H9 (cell line): ENCODE results near the gene TGFBR2. TPM values are rescaled to one million over a fixed set of nuclear protein-coding genes. Genes with fewer than 3 reads are reported as not detected.

ENCODE experiments used
- DNase-seq: peaks from one replicate; pipeline ENCODE4 v3.0.0-alpha.2; 2017
- H2AFZ ChIP-seq: one replicate; pipeline ENCODE4 v1.6.1; 2013; ENCODE audit warnings: mild to moderate bottlenecking, low read length, control low read depth, moderate library complexity
- H2AK5ac ChIP-seq: 2 replicates; pipeline ENCODE4 v1.6.1; 2013; ENCODE audit warnings: low read length, control low read depth, mixed read lengths; ENCODE audit not compliant: insufficient read length
- H2BK120ac ChIP-seq: one replicate; pipeline ENCODE4 v1.6.1; 2013; ENCODE audit warnings: low read depth, mild to moderate bottlenecking, low read length, control low read depth, inconsistent platforms; ENCODE audit not compliant: poor library complexity, severe bottlenecking
- H2BK12ac ChIP-seq: 2 replicates; pipeline ENCODE4 v1.6.1; 2013; ENCODE audit warnings: low read length, control low read depth, mixed read lengths, low read depth; ENCODE audit not compliant: insufficient read length
- H2BK15ac ChIP-seq: 2 replicates; pipeline ENCODE4 v1.6.1; 2013; ENCODE audit warnings: low read depth, low read length, control low read depth
- H2BK20ac ChIP-seq: one replicate; pipeline ENCODE4 v1.6.1; 2013; ENCODE audit warnings: low read depth, mild to moderate bottlenecking, low read length, control low read depth, inconsistent platforms; ENCODE audit not compliant: poor library complexity, severe bottlenecking
- H2BK5ac ChIP-seq: 2 replicates; pipeline ENCODE4 v1.6.1; 2013; ENCODE audit warnings: low read length, control low read depth, mixed read lengths; ENCODE audit not compliant: insufficient read length
- H3K14ac ChIP-seq: 2 replicates; pipeline ENCODE4 v1.6.1; 2013; ENCODE audit warnings: low read length, control low read depth; ENCODE audit not compliant: insufficient read depth
- H3K18ac ChIP-seq: 2 replicates; pipeline ENCODE4 v1.6.1; 2013; ENCODE audit warnings: low read depth, mild to moderate bottlenecking, mixed read lengths, low read length, control low read depth; ENCODE audit not compliant: insufficient read length
- H3K23ac ChIP-seq: 2 replicates; pipeline ENCODE4 v1.6.1; 2013; ENCODE audit warnings: low read length, control low read depth, mixed read lengths, low read depth; ENCODE audit not compliant: insufficient read length
- H3K23me2 ChIP-seq: 2 replicates; pipeline ENCODE4 v1.6.1; 2013; ENCODE audit warnings: low read depth, mild to moderate bottlenecking, mixed read lengths, low read length, control low read depth; ENCODE audit not compliant: insufficient read length, poor library complexity, severe bottlenecking
- H3K27ac ChIP-seq: 2 replicates; pipeline ENCODE4 v1.5.1; 2013; ENCODE audit warnings: low read length, control low read depth, mixed read lengths, low read depth; ENCODE audit not compliant: insufficient read length
- H3K27me3 ChIP-seq: 2 replicates; pipeline ENCODE4 v1.6.1; 2013; ENCODE audit warnings: low read length, control low read depth, inconsistent platforms; ENCODE audit not compliant: insufficient read depth
- H3K4ac ChIP-seq: 2 replicates; pipeline ENCODE4 v1.6.1; 2013; ENCODE audit warnings: low read depth, mild to moderate bottlenecking, control low read depth, inconsistent platforms, low read length, moderate library complexity
- H3K4me1 ChIP-seq: 2 replicates; pipeline ENCODE4 v1.6.1; 2013; ENCODE audit warnings: low read length, control low read depth, inconsistent platforms; ENCODE audit not compliant: insufficient read depth
- H3K4me2 ChIP-seq: 2 replicates; pipeline ENCODE4 v1.6.1; 2013; ENCODE audit warnings: low read length, control low read depth, mixed read lengths; ENCODE audit not compliant: insufficient read length, insufficient read depth
- H3K56ac ChIP-seq: 2 replicates; pipeline ENCODE4 v1.6.1; 2013; ENCODE audit warnings: low read depth, mild to moderate bottlenecking, mixed read lengths, low read length, control low read depth; ENCODE audit not compliant: insufficient read length
- H3K79me1 ChIP-seq: 2 replicates; pipeline ENCODE4 v1.6.1; 2013; ENCODE audit warnings: low read depth, mild to moderate bottlenecking, moderate library complexity, low read length, control low read depth, inconsistent platforms; ENCODE audit not compliant: insufficient read depth, poor library complexity, severe bottlenecking
- H3K79me2 ChIP-seq: 2 replicates; pipeline ENCODE4 v1.6.1; 2013; ENCODE audit warnings: low read length, control low read depth, inconsistent platforms; ENCODE audit not compliant: insufficient read depth
- H3K9ac ChIP-seq: 2 replicates; pipeline ENCODE4 v1.6.1; 2013; ENCODE audit warnings: low read length, control low read depth, mixed read lengths; ENCODE audit not compliant: insufficient read length; ENCODE audit errors: extremely low read depth
- H3K9me3 ChIP-seq: one replicate; pipeline ENCODE4 v1.6.1; 2013; ENCODE audit warnings: low read depth, low read length, inconsistent platforms; ENCODE audit not compliant: control insufficient read depth
- H3T11ph ChIP-seq: one replicate; pipeline ENCODE4 v1.6.1; 2013; ENCODE audit warnings: mild to moderate bottlenecking, low read length, control low read depth, inconsistent platforms
- H4K20me1 ChIP-seq: one replicate; pipeline ENCODE4 v1.6.1; 2013; ENCODE audit not compliant: control insufficient read depth, insufficient read length, insufficient read depth
- H4K5ac ChIP-seq: 2 replicates; pipeline ENCODE4 v1.6.1; 2013; ENCODE audit warnings: low read depth, mild to moderate bottlenecking, mixed read lengths, low read length, control low read depth; ENCODE audit not compliant: insufficient read length
- H4K8ac ChIP-seq: replicated peaks from 2 replicates; pipeline ENCODE4 v1.6.1; 2013; ENCODE audit warnings: low read length, control low read depth, mixed read lengths, low read depth; ENCODE audit not compliant: insufficient read length
- H4K91ac ChIP-seq: 2 replicates; pipeline ENCODE4 v1.6.1; 2013; ENCODE audit warnings: low read depth, mild to moderate bottlenecking, moderate library complexity, mixed read lengths, low read length, control low read depth; ENCODE audit not compliant: insufficient read length
- H3K27ac Mint-ChIP-seq, 3 experiments: 2 replicates in 2 of 3; 3 replicates in 1 of 3; pipeline ENCODE4 v1.8.0; 2020 to 2021; ENCODE audit warnings: mixed read lengths in 3 of 3, mild to moderate bottlenecking in 1 of 3, moderate library complexity in 1 of 3
- H3K27me3 Mint-ChIP-seq: 2 replicates; pipeline ENCODE4 v1.8.0; 2021; ENCODE audit warnings: low read depth, mild to moderate bottlenecking, moderate library complexity, mixed read lengths
- H3K36me3 Mint-ChIP-seq, 3 experiments: 2 replicates in 2 of 3; 3 replicates in 1 of 3; pipeline ENCODE4 v1.8.0; 2020 to 2021; ENCODE audit warnings: low read depth in 3 of 3, mixed read lengths in 3 of 3; ENCODE audit not compliant: insufficient read depth in 1 of 3
- H3K4me1 Mint-ChIP-seq, 2 experiments: 2 replicates each; pipeline ENCODE4 v1.8.0; 2020; ENCODE audit warnings: mixed read lengths in 2 of 2
- H3K4me3 Mint-ChIP-seq, 2 experiments: 2 replicates in 1 of 2; 3 replicates in 1 of 2; pipeline ENCODE4 v1.8.0; 2020 to 2021; ENCODE audit warnings: mild to moderate bottlenecking in 2 of 2, mixed read lengths in 2 of 2, moderate library complexity in 1 of 2
- H3K9me3 Mint-ChIP-seq, 2 experiments: 2 replicates in 1 of 2; 3 replicates in 1 of 2; pipeline ENCODE4 v1.8.0; 2020; ENCODE audit warnings: mild to moderate bottlenecking in 2 of 2, mixed read lengths in 2 of 2, moderate library complexity in 1 of 2
- CTCF ChIP-seq: fragments of 200-600 bp; sonication (generic); conservative IDR thresholded peaks from 3 replicates; pipeline ENCODE4 v1.8.0; 2021; ENCODE audit warnings: antibody characterized with exemption, mild to moderate bottlenecking
- WGBS: extraction: QIAGEN DNeasy Blood & Tissue Kit; methylation state at CpG from one replicate; pipeline ENCODE4 v1.1.7; 2013; ENCODE audit warnings: missing lambda C conversion rate, low lambda C conversion rate, mixed read lengths; ENCODE audit not compliant: insufficient read length; ENCODE audit errors: extremely low coverage; 5-methylcytosine and 5-hydroxymethylcytosine counted together
- total RNA-seq: library from RNA; stranded (reverse); gene quantifications from 2 replicates; pipeline ENCODE4 v1.2.1, GENCODE V29; 2021

TGFBR2 gene
- total RNA-seq, 1 experiment from 2014 or later: 10.6 TPM

GRCh38 chr3:30613133-30613825 is 6.9 kb downstream of the TGFBR2 start:
- Mint-ChIP-seq H3K27me3 (no peaks in the 10 kb centered on the region), H3K36me3 (peaks cover 0 to 4% (median 0%) of the 10 kb centered on the region in 3 experiments; a peak in 1 of 7 replicates), H3K4me1 (peaks cover 28 to 42% of the 10 kb centered on the region in 2 experiments), H3K4me3 (no peak overlapping the region), H3K27ac (no peak overlapping the region), H3K9me3 (0 out of 5 replicates have a peak, but pooled peaks cover 0 to under 1% of the 10 kb centered on the region in 2 experiments)
- Histone ChIP-seq H3K23ac (no peak overlapping the region), H4K20me1 (no peaks in the 10 kb centered on the region), H3K4ac (no peak overlapping the region), H2BK5ac (no peak overlapping the region), H3K23me2 (no peaks in the 10 kb centered on the region), H3K27me3 (no peaks in the 10 kb centered on the region; the same call in 1 of the 2 replicates), H3K27ac (no peak overlapping the region), H3K79me1 (peaks cover 4% of the 10 kb centered on the region), H3K4me1 (peaks cover 20% of the 10 kb centered on the region; the same call in 1 of the 2 replicates), H2BK120ac (no peak overlapping the region), H3K9ac (no peak overlapping the region), H2BK15ac (no peak overlapping the region), H3K18ac (no peak overlapping the region), H3K9me3 (no peaks in the 10 kb centered on the region), H2BK20ac (no peak overlapping the region), H3K4me2 (no peak overlapping the region), H4K91ac (no peak overlapping the region), H3K14ac (no peak overlapping the region), H3K56ac (no peak overlapping the region), H2AK5ac (no peak overlapping the region), H4K8ac (no peak overlapping the region), H4K5ac (no peak overlapping the region), H3K79me2 (peaks cover 43% of the 10 kb centered on the region), H2BK12ac (no peak overlapping the region), H3T11ph (no peak overlapping the region), H2AFZ (no peak overlapping the region)
- DNase-seq: no peak
- WGBS: no CpG with 5 or more reads among the region's 3 CpGs
- TF ChIP-seq CTCF: no peak
